ENCODE results near the gene SMG5. TPM values are rescaled to one million over a fixed set of nuclear protein-coding genes. Genes with fewer than 3 reads are reported as not detected.

The SMG5 gene
- total RNA-seq, 1 experiment from 2014 or later = 129 TPM

DNA sequence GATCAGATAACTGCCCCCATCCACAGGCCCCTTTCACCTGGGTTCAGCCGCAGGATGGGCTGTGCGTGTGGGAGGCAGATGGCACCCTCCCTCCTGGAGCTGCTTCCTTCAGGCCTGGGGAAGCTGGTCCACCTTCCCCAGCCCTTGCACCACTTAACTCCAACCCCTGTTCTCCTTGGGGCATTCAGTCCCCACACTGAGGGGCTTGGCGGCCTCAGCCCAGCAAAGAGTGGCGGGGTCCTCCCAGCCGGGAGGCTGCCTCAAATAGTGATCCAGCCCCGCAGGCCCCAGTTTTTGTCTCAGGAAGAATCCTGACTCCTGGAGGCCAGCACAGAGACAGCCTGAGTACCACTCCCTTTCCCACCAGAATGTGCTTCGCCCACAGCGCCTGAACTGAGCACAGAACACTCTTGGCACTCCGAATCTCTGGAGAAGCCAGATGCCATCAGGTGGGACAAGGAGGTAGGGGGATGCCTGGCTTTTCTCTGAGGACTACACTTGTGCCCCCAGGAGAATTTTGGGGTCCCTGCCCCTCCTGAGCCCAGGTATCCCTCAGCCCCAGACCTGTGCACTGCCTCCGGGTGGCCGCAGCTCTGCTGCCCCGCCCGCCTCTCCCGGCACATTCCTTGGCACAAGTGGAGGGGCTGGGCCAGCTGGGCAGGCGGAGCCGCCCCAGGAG, 35.7 kb downstream of the SMG5 start:
- no peak for DNase-seq (ENCODE audit: low spot score)
- Histone ChIP-seq H3K36me3 (ENCODE audit: insufficient read depth, low read length, poor library complexity, severe bottlenecking) (peaks cover 23% of the 10 kb centered on the region), H3K27me3 (replicated peaks; ENCODE audit: insufficient read depth, low read depth, low read length, poor library complexity) (no peaks in the 10 kb centered on the region), H3K4me1 (ENCODE audit: insufficient read depth, low read length, poor library complexity, severe bottlenecking) (peaks cover 6% of the 10 kb centered on the region), H3K4me3 (ENCODE audit: low read depth, low read length, poor library complexity, severe bottlenecking) (no peak overlapping the region), H3K27ac (ENCODE audit: low read depth, low read length, poor library complexity, severe bottlenecking) (no peak overlapping the region), H3K9me3 (ENCODE audit: low read depth, low read length, poor library complexity, severe bottlenecking) (no peaks in the 10 kb centered on the region)
- no peak for TF ChIP-seq CTCF (conservative IDR thresholded peaks at IDR 0.05; ENCODE audit: low read depth, low read length)
- TF ChIP-seq EZH2 (IDR thresholded peaks at IDR 0.05; ENCODE audit: borderline replicate concordance, low read depth, low read length, poor library complexity, severe bottlenecking) = no peak
- ChIA-PET POLR2A (ENCODE audit: low non-redundant PET) (no interaction called here), CTCF (interaction anchor here (0.6 kb wide), 1 partner anchor 12 kb away, joined by 4 read pairs; no protein-coding TSS in a partner anchor)
- no TSS peak for BruUV-seq (replicated peaks)
- intact Hi-C loops (cut with micrococcal nuclease; ENCODE audit: unreplicated experiment) = no loop called here

DNA sequence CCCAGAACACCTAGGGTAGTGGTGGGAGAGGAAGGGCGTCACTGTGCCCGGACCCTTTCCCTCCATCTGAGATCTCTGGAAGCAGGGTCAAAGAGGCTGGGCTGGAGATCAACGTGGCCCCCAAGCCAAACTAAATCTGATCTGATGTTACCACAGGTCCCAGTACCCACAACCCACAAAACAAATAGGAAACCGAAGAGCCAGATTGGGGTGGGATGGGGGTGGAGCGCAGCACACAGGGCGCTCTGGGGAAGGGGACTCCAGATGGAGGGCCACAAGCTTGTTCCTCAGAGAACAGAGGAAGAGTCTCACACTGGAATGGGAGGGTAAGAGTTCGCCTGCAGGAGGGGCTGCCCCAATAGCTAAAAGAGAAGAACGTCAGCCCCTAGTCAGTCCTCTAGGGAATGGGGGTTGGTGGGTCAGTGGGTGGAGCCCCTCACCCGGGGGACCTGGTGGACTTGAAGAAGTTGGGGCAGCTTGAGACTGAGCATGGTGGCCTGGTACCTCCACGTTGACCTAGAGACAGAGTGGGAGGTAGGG, 36.3 kb downstream of the SMG5 start:
- POLR2A ChIA-PET (ENCODE audit: low non-redundant PET) = no interaction called here
- intact Hi-C loops (cut with micrococcal nuclease; ENCODE audit: unreplicated experiment) = no loop called here

More for the DNA sequence above, 36.3 kb downstream of the SMG5 start:
- TF ChIP-seq EZH2 (IDR thresholded peaks at IDR 0.05; ENCODE audit: borderline replicate concordance, low read depth, low read length, poor library complexity, severe bottlenecking) (no peak), CTCF (conservative IDR thresholded peaks at IDR 0.05; ENCODE audit: low read depth, low read length) (no peak)
- no peaks in the 10 kb centered on the region for H3K9me3 ChIP-seq (ENCODE audit: low read depth, low read length, poor library complexity, severe bottlenecking)
- H3K36me3 ChIP-seq (ENCODE audit: insufficient read depth, low read length, poor library complexity, severe bottlenecking) = peaks cover 17% of the 10 kb centered on the region
- H3K27me3 ChIP-seq (replicated peaks; ENCODE audit: insufficient read depth, low read depth, low read length, poor library complexity) = no peaks in the 10 kb centered on the region
- BruUV-seq (replicated peaks) = no TSS peak
- no peak for DNase-seq (ENCODE audit: low spot score)
- H3K27ac ChIP-seq (ENCODE audit: low read depth, low read length, poor library complexity, severe bottlenecking) = no peak overlapping the region
- CTCF ChIA-PET = interaction anchor here (0.7 to 1.0 kb wide), 2 partner anchors 21 to 101 kb away, joined by 3 to 4 read pairs; no protein-coding TSS in a partner anchor
- peaks cover 6% of the 10 kb centered on the region for H3K4me1 ChIP-seq (ENCODE audit: insufficient read depth, low read length, poor library complexity, severe bottlenecking)
- no peak overlapping the region for H3K4me3 ChIP-seq (ENCODE audit: low read depth, low read length, poor library complexity, severe bottlenecking)
